Right atrium auricular region (tissue), 2 donors: ENCODE data around the gene ATAT1. TPM values are rescaled to one million over a fixed set of nuclear protein-coding genes. Genes with fewer than 3 reads are reported as not detected.
A peak's percentile ranks its signal among the peaks of the same experiment; 100 is the strongest.

Experiments
- DNase-seq: peaks from one replicate; pipeline ENCODE4 v3.0.0-alpha.2; 2019; ENCODE audit warnings: low spot score
- H3K27ac ChIP-seq, 2 donors: fragments of 200-600 bp; sonication (generic); 1 replicate in 1 of 2; 2 replicates in 1 of 2; pipeline ENCODE4 v1.5.1; 2016 to 2019
- H3K27me3 ChIP-seq, 2 donors: fragments of 200-600 bp; sonication (generic); one replicate each; pipeline versions ENCODE4 v1.5.1 to v1.6.0; 2017 to 2019
- H3K36me3 ChIP-seq: fragments of 200-600 bp; sonication (generic); one replicate; pipeline ENCODE4 v1.5.1; 2016
- H3K4me1 ChIP-seq, 2 donors: fragments of 200-600 bp; sonication (generic); one replicate each; pipeline versions ENCODE4 v1.5.1 to v1.6.0; 2017 to 2019
- H3K4me3 ChIP-seq, 2 donors: fragments of 200-600 bp; sonication (generic); 1 replicate in 1 of 2; 2 replicates in 1 of 2; pipeline ENCODE4 v1.5.1; 2017 to 2019; ENCODE audit warnings: mild to moderate bottlenecking in 1 of 2, moderate library complexity in 1 of 2
- H3K9me3 ChIP-seq, 2 donors: fragments of 200-600 bp; sonication (generic); one replicate each; pipeline ENCODE4 v1.5.1; 2019
- CTCF ChIP-seq, 2 donors: fragments of 200-600 bp; sonication (generic); IDR thresholded peaks; one replicate each; pipeline ENCODE4 v1.5.1; 2019; ENCODE audit warnings: antibody characterized with exemption in 2 of 2
- microRNA counts, 2 donors: library from miRNA; unstranded; fragments of <30 nt; microRNA quantifications; one replicate each; lab custom pipeline; 2016 to 2017
- microRNA-seq, 2 donors: library from miRNA; unstranded; fragments of <30 nt; microRNA quantifications; one replicate each; pipeline ENCODE4, GENCODE V29; 2016 to 2017; ENCODE audit warnings: borderline number of aligned reads in 2 of 2, borderline replicate concordance in 1 of 2
- total RNA-seq, 2 donors: library from RNA; depleted of rRNA; stranded (reverse); fragments of >200 nt; gene quantifications; one replicate each; pipeline ENCODE4 v1.1.0, GENCODE V29; 2016

The ATAT1 gene
- total RNA-seq, 2 donors from 2014 or later, result 1.6 to 1.8 TPM

DNA sequence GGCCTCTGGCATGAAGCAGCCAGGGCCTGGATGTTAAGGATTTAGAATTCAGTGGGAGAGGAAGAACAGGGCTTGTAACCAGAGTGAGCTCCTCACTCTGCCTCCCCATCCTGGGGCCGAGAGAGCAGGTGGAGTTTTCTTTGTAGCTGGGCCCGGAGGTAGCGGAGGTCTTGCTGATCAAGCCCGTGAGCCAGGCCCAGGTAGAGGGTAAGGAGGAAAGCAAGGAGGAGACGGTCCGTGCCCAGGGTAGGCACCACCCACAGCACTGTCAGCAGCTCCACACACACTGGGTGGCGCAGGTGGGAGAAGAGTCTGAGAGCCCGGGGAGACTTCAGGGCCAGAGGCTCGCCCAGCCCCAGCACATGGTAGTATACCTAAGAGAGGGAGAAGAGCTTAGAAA, 61.9 kb downstream of the ATAT1 start:
- H3K27me3 ChIP-seq, result no peaks in the 10 kb centered on the region
- DNase-seq, result no peak
- H3K36me3 ChIP-seq, result peaks cover 10% of the 10 kb centered on the region
- peak overlapping the region; percentile 99 for H3K27ac ChIP-seq
- H3K4me1 ChIP-seq, result peaks cover 0 to 65% of the 10 kb centered on the region in 2 donors
- peak overlapping the region in 1 of 2 donors; percentile 90 for H3K4me3 ChIP-seq
- H3K9me3 ChIP-seq, result no peaks in the 10 kb centered on the region
- TF ChIP-seq CTCF (IDR thresholded peaks at IDR 0.05), result no peak

DNA sequence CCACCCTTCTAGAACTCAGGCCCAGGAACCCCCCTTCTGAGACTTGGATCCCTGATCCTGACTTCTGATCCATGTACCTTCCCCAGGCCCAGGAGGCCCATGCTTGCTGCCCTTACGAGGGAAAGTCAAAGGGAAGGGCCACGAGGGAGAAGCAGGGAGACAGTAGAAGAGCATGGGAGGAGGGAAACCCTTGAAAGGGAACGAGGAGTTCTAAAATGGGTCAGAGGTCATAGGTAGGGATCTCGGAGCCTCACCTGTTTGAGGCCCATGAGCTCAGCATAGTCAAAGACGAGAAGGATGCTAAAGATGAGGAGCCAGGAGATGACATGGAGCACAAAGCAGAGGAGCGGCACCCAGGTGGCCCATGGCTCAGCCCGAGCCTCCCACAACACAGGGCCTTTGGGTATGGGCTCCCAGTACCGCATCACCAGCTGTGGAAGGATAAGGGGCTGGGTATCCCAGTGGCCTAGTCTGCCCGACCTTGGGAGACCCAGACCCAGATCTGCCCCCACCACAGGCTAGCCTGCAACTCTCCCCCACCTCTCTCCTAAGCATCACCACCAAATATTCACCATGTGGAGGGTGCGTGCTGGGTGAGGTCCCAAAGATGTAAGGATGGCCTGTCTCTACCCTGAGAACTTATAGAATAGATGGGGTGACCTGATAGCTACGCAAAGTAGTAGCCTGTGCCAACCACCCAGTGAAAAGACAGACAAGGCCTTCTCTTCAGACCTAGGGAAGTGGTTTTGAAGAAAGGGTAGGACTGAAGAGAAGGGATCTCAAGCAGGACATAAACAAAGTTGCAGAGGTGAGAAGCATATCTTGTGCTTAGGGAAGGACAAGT, 62.6 kb downstream of the ATAT1 start:
- peaks cover 0 to 58% of the 10 kb centered on the region in 2 donors for H3K4me1 ChIP-seq
- no peaks in the 10 kb centered on the region for H3K9me3 ChIP-seq
- no peak for DNase-seq
- H3K27ac ChIP-seq, result peak overlapping the region; percentile 99
- H3K27me3 ChIP-seq, result no peaks in the 10 kb centered on the region
- H3K36me3 ChIP-seq, result peaks cover 10% of the 10 kb centered on the region
- no peak overlapping the region for H3K4me3 ChIP-seq
- TF ChIP-seq CTCF (IDR thresholded peaks at IDR 0.05), result no peak

DNA sequence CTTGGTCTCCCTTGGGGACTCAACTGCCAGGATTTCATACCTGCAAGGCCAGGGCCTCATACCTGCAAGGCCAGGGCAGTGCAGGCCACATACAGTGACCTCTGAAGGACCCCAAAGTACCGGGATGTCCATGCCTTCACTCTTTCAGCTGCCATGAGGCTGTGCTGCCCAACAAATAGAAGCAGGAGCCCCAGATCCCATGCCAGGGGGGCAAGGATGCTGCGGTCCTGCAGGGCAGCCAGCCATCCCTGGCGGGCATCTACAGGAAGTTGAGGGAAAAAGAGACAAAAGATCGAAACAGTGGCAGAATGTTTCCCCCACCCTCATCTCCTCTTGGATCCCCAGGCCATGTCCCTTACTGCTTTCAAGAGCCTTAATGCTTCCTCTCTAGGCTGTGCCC, 63.3 kb downstream of the ATAT1 start:
- peak overlapping the region; percentile 86 to 90 for H3K27ac ChIP-seq
- peak overlapping the region in 1 of 2 donors; percentile 67 for H3K4me3 ChIP-seq
- H3K36me3 ChIP-seq, result peaks cover 5% of the 10 kb centered on the region
- no peak for DNase-seq
- peaks cover 0 to 51% of the 10 kb centered on the region in 2 donors for H3K4me1 ChIP-seq
- no peak for TF ChIP-seq CTCF (IDR thresholded peaks at IDR 0.05)
- H3K9me3 ChIP-seq, result no peaks in the 10 kb centered on the region
- H3K27me3 ChIP-seq, result no peaks in the 10 kb centered on the region

DNA sequence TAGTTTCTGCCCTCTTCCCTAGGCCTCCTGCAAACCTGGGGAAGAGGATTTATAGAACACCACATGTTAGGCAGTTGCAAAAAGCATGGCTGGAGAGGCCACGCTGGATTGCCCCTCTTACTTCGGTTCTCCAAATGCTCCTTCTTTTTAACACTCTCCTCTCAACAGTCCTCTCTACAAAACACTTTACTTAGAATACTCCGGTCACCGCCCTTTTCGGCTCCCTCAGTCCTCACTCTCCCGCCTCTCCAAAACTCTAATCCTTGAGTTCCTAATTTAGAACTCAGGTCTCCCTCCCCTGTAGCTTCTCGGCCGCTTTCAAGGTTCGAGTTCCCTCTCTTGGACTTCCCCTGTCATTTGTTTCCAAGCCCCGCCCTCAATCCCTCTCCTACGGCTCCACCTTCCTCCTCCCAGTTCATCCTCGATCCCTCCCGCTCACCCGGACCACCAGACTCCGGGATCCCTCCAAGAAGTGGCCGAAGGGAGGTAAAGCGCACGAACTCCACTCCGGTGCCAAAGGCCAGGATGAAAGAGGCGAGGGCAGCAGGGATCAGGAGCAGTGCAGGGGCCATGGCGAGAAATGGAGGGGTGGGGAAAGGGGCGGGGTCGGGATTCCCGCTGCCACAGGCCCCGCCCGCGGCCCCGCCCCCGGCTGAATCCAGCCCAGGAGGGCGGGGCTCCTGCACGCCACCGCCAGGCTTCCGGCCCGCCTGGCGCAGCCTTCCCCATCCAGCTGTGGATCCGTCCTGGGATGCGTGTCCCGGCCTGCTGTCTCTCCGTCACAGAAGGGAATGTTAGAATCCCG, 63.9 kb downstream of the ATAT1 start, which contains the start of gene NRM:
NRM (minus strand) TSS at position 582 of the 805 bp plus-strand sequence; CDS start at position 572, 10 bp downstream.
- Histone ChIP-seq H3K4me1 (peaks cover 0 to 45% of the 10 kb centered on the region in 2 donors), H3K9me3 (no peaks in the 10 kb centered on the region), H3K27ac (peak within 1 kb of the TSS; percentile 86 to 90), H3K27me3 (no peaks in the 10 kb centered on the region), H3K4me3 (peak within 1 kb of the TSS; percentile 60 to 67), H3K36me3 (no peaks in the 10 kb centered on the region)
- TF ChIP-seq CTCF (IDR thresholded peaks at IDR 0.05), result no peak
- DNase-seq, result peak; percentile 89

GRCh38 chr6:30691208-30691847, 64.7 kb downstream of the ATAT1 start:
- H3K27ac ChIP-seq, result peak overlapping the region; percentile 86 to 90
- peaks cover 0 to 38% of the 10 kb centered on the region in 2 donors for H3K4me1 ChIP-seq
- no peaks in the 10 kb centered on the region for H3K27me3 ChIP-seq
- peak overlapping the region; percentile 60 to 67 for H3K4me3 ChIP-seq
- TF ChIP-seq CTCF (IDR thresholded peaks at IDR 0.05), result no peak
- no peak for DNase-seq
- H3K36me3 ChIP-seq, result no peaks in the 10 kb centered on the region
- H3K9me3 ChIP-seq, result no peaks in the 10 kb centered on the region

MicroRNAs within 50 kb of the gene (microRNA counts, 767-probe panel; counts per million panel counts)
- microRNA hsa-miR-877-5p (lab: Ali Mortazavi, UCI), result 0 counts per million in 2 donors

Small RNA genes within 50 kb of the gene (microRNA-seq; reads per million reads assigned to microRNA genes)
- gene MIR877, result 59.4 to 68.0 reads per million in 2 donors

Other genes with a start within 250 kb of the ATAT1 start
- 100 to 1,000 TPM; 216 to 400 TPM for gene HLA-E, start 137.4 kb upstream of the ATAT1 start, total RNA-seq
- 10 to 100 TPM in 1 of 2 donors, 1 to 10 TPM in 1; 7.9 to 16.4 TPM for gene GNL1, start 70.4 kb upstream of the ATAT1 start, total RNA-seq
- 1 to 10 TPM; 2.3 to 3.7 TPM for gene PRR3, start 69.6 kb upstream of the ATAT1 start, total RNA-seq
- 10 to 100 TPM; 33.9 to 41.3 TPM for gene ABCF1, start 55.4 kb upstream of the ATAT1 start, total RNA-seq
- gene PPP1R10, start 9.6 kb upstream of the ATAT1 start, total RNA-seq, result 10 to 100 TPM; 18.4 to 20.6 TPM
- 10 to 100 TPM; 65.6 to 87.7 TPM for gene MRPS18B, start 9.0 kb upstream of the ATAT1 start, total RNA-seq
- gene C6orf136, start 20.3 kb downstream of the ATAT1 start, total RNA-seq, result 10 to 100 TPM; 28.3 to 29.4 TPM
- gene DHX16, start 46.1 kb downstream of the ATAT1 start, total RNA-seq, result 10 to 100 TPM; 13.7 to 23.6 TPM
- 10 to 100 TPM; 17.5 to 33.2 TPM for gene PPP1R18, start 59.8 kb downstream of the ATAT1 start, total RNA-seq
- 1 to 10 TPM; 2.2 to 4.2 TPM for gene NRM, start 64.1 kb downstream of the ATAT1 start, total RNA-seq
- 10 to 100 TPM in 1 of 2 donors, 1 to 10 TPM in 1; 6.7 to 12.3 TPM for gene MDC1, start 90.4 kb downstream of the ATAT1 start, total RNA-seq
- gene TUBB, start 93.5 kb downstream of the ATAT1 start, total RNA-seq, result 100 to 1,000 TPM; 121 to 236 TPM
- gene FLOT1, start 115.8 kb downstream of the ATAT1 start, total RNA-seq, result 100 to 1,000 TPM; 157 to 167 TPM
- 100 to 1,000 TPM in 1 of 2 donors, 10 to 100 TPM in 1; 43.6 to 144 TPM for gene IER3, start 117.7 kb downstream of the ATAT1 start, total RNA-seq